Measurements from ENCODE around the gene CD151. TPM values are rescaled to one million over a fixed set of nuclear protein-coding genes. Genes with fewer than 3 reads are reported as not detected.

Gene CD151
- total RNA-seq, 4 donors from 2014 or later: 307 to 1,070 (median 520) TPM

GRCh38 chr11:870127-870413 lies 37.3 kb downstream of the CD151 start:
- TF ChIP-seq CTCF (IDR thresholded peaks at IDR 0.05; ENCODE audit: low read depth): no peak

- no peak for TF ChIP-seq CTCF (IDR thresholded peaks at IDR 0.05; ENCODE audit: low read depth)
Measured at GRCh38 chr11:870418-870817, 37.7 kb downstream of the CD151 start.

- no peak for TF ChIP-seq CTCF (IDR thresholded peaks at IDR 0.05; ENCODE audit: low read depth)
Measured at GRCh38 chr11:871472-871871, 38.7 kb downstream of the CD151 start.

- no peak for TF ChIP-seq CTCF (IDR thresholded peaks at IDR 0.05; ENCODE audit: low read depth)
Measured at GRCh38 chr11:872799-873198, 40.0 kb downstream of the CD151 start.

- no peak for TF ChIP-seq CTCF (IDR thresholded peaks at IDR 0.05; ENCODE audit: low read depth)
Measured at GRCh38 chr11:873706-874105, 41.0 kb downstream of the CD151 start.

GRCh38 chr11:875203-875602 lies 42.5 kb downstream of the CD151 start:
- TF ChIP-seq CTCF (IDR thresholded peaks at IDR 0.05; ENCODE audit: low read depth): no peak

GRCh38 chr11:875769-876301 lies 43.1 kb downstream of the CD151 start:
- no peak for TF ChIP-seq CTCF (IDR thresholded peaks at IDR 0.05; ENCODE audit: low read depth)

All from subcutaneous adipose tissue (tissue), 4 donors.